Right cardiac atrium (tissue), 5 donors: ENCODE data around the gene SYNCRIP. TPM values are rescaled to one million over a fixed set of nuclear protein-coding genes. Genes with fewer than 3 reads are reported as not detected.
"Not testable (repeated sequence)": the region's sequence is repeated elsewhere in the genome, so short reads cannot be mapped to it uniquely, and the experiment has no call there.

Experiments used
- ATAC-seq, 2 donors: fragments of 200-7000 bp; cut with Tn5 transposase; one replicate each; pipeline versions ENCODE4 v1.8.0 to v1.9.1; 2020; ENCODE audit warnings: moderate library complexity in 2 of 2, mild to moderate bottlenecking in 1 of 2
- DNase-seq, 3 donors: peaks; one replicate each; pipeline ENCODE4 v3.0.0-alpha.2; 2020
- H3K27ac ChIP-seq: one replicate; pipeline ENCODE4 v1.5.1; 2013; ENCODE audit warnings: mild to moderate bottlenecking, low read length, control low read depth, moderate library complexity
- H3K27me3 ChIP-seq: one replicate; pipeline ENCODE4 v1.6.1; 2013; ENCODE audit not compliant: control insufficient read depth, insufficient read depth
- H3K4me1 ChIP-seq: one replicate; pipeline ENCODE4 v1.6.1; 2013; ENCODE audit warnings: low read length; ENCODE audit not compliant: control insufficient read depth, insufficient read depth
- H3K4me3 ChIP-seq: one replicate; pipeline ENCODE4 v1.5.1; 2013; ENCODE audit warnings: low read length, control low read depth
- H3K9me3 ChIP-seq: one replicate; pipeline ENCODE4 v1.6.1; 2013; ENCODE audit warnings: low read length; ENCODE audit not compliant: control insufficient read depth
- WGBS: extraction: QIAGEN DNeasy Blood & Tissue Kit; methylation state at CpG from one replicate; pipeline ENCODE4 v1.1.7; 2013; 5-methylcytosine and 5-hydroxymethylcytosine counted together
- intact Hi-C, 4 donors: fragments of 100-400 bp; cut with DNase I; formaldehyde crosslinking; loops; one replicate each; pipeline versions ENCODE4 v1.11.0 to v1.14.0; 2022 to 2023
- polyA plus RNA-seq: library from polyadenylated mRNA; stranded (reverse); fragments of 200-250 nt; gene quantifications from one replicate; pipeline ENCODE4 v1.2.3, GENCODE V29; 2013
- total RNA-seq, 4 donors: library from RNA; stranded (reverse); fragmentation: NEBNext Ultra II Directional; extraction: Animal tissue kit (Norgen Biotek cat#: 25700); gene quantifications; one replicate each; pipeline ENCODE4 v1.2.1, GENCODE V29; 2021
- donor health status: healthy with polysubstance abuse.
- donor health status: DM: no; HTN: yes; CAD: no.
- donor health status: DM: no; HTN: no; CAD: no.
- donor health status: DM: no; HTN: yes; CAD: no; lungs with severe emphysema.
- donor health status: DM: yes; HTN: yes; CAD: no.

SYNCRIP gene
- total and polyA plus RNA-seq, 5 donors, result 31.7 to 89.5 (median 64.8) TPM

DNA sequence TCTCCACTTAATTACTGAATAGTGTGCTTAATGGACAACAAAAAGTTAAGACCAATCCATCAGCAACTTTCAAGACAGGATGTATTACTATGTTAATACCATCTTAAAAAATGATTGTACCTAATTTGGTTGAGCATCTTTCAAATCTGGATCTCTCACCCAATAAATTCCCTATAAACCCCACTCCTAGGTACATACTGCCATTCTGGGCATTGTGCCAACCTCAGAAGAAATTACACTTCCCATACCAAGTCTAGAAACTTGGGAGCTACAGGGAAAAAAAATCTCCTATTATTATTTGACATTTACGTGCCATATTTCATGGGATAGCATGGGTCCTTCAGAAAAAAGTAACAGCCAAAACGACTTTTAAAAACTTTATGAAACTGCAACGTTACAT lies 5.1 kb downstream of the SYNCRIP start:
- no peaks in the 10 kb centered on the region for H3K27me3 ChIP-seq
- no peak for ATAC-seq
- 51% methylated on average over 3 of the region's 3 CpGs for WGBS
- peaks cover 1% of the 10 kb centered on the region for H3K4me1 ChIP-seq
- H3K9me3 ChIP-seq, result no peaks in the 10 kb centered on the region
- no peak overlapping the region for H3K4me3 ChIP-seq
- H3K27ac ChIP-seq, result no peak overlapping the region
- intact Hi-C loops, result no loop called here
- no peak for DNase-seq

GRCh38 chr6:85632164-85632942 lies 10.3 kb downstream of the SYNCRIP start:
- whole genome bisulfite sequencing, result 94% methylated on average over 6 of the region's 6 CpGs
- H3K4me1 ChIP-seq, result peaks cover 1% of the 10 kb centered on the region
- H3K27me3 ChIP-seq, result no peaks in the 10 kb centered on the region

GRCh38 chr6:85631117-85631516 lies 11.6 kb downstream of the SYNCRIP start:
- H3K9me3 ChIP-seq, H3K27ac ChIP-seq, H3K4me3 ChIP-seq, intact Hi-C loops, DNase-seq, H3K27me3 ChIP-seq, H3K4me1 ChIP-seq, ATAC-seq: not testable (repeated sequence)
- 91% methylated on average over 5 of the region's 5 CpGs for WGBS

More at GRCh38 chr6:85632164-85632942, 10.3 kb downstream of the SYNCRIP start:
- no peak overlapping the region for H3K27ac ChIP-seq
- no peaks in the 10 kb centered on the region for H3K9me3 ChIP-seq
- no peak overlapping the region for H3K4me3 ChIP-seq
- no peak for ATAC-seq
- intact Hi-C loops, result no loop called here
- no peak for DNase-seq

GRCh38 chr6:85628353-85628752 lies 14.3 kb downstream of the SYNCRIP start:
- H3K27ac ChIP-seq, result no peak overlapping the region
- H3K4me1 ChIP-seq, result no peaks in the 10 kb centered on the region
- DNase-seq (no peak), ATAC-seq (no peak)
- H3K27me3 ChIP-seq, result no peaks in the 10 kb centered on the region
- H3K9me3 ChIP-seq, result no peaks in the 10 kb centered on the region
- intact Hi-C loops, result no loop called here
- 58% methylated on average over 1 of the region's 1 CpG for WGBS
- H3K4me3 ChIP-seq, result no peak overlapping the region

- DNase-seq (no peak), ATAC-seq (no peak)
- 89% methylated on average over 2 of the region's 2 CpGs for WGBS
- H3K27ac ChIP-seq, result no peak overlapping the region
- intact Hi-C loops, result no loop called here
- H3K4me1 ChIP-seq, result no peaks in the 10 kb centered on the region
- H3K4me3 ChIP-seq, result no peak overlapping the region
- no peaks in the 10 kb centered on the region for H3K9me3 ChIP-seq
- no peaks in the 10 kb centered on the region for H3K27me3 ChIP-seq
These were observed 22.4 kb downstream of the SYNCRIP start for GRCh38 chr6:85620308-85620707.

- intact Hi-C loops, result no loop called here
- no peak for ATAC-seq
- WGBS, result 98% methylated on average over 17 of the region's 17 CpGs
These were observed 27.9 kb downstream of the SYNCRIP start for GRCh38 chr6:85614780-85615179.

GRCh38 chr6:85612690-85613474 lies 29.8 kb downstream of the SYNCRIP start:
- no peak overlapping the region for H3K4me3 ChIP-seq
- H3K9me3 ChIP-seq, result no peaks in the 10 kb centered on the region
- no peaks in the 10 kb centered on the region for H3K4me1 ChIP-seq
- H3K27ac ChIP-seq, result no peak overlapping the region
- intact Hi-C loops, result no loop called here
- H3K27me3 ChIP-seq, result no peaks in the 10 kb centered on the region
- DNase-seq, result no peak
- WGBS, result 96% methylated on average over 4 of the region's 4 CpGs
- ATAC-seq, result no peak

More at GRCh38 chr6:85614780-85615179, 27.9 kb downstream of the SYNCRIP start:
- Histone ChIP-seq H3K27ac (no peak overlapping the region), H3K27me3 (no peaks in the 10 kb centered on the region), H3K4me1 (no peaks in the 10 kb centered on the region), H3K4me3 (no peak overlapping the region), H3K9me3 (no peaks in the 10 kb centered on the region)
- DNase-seq, result no peak

DNA sequence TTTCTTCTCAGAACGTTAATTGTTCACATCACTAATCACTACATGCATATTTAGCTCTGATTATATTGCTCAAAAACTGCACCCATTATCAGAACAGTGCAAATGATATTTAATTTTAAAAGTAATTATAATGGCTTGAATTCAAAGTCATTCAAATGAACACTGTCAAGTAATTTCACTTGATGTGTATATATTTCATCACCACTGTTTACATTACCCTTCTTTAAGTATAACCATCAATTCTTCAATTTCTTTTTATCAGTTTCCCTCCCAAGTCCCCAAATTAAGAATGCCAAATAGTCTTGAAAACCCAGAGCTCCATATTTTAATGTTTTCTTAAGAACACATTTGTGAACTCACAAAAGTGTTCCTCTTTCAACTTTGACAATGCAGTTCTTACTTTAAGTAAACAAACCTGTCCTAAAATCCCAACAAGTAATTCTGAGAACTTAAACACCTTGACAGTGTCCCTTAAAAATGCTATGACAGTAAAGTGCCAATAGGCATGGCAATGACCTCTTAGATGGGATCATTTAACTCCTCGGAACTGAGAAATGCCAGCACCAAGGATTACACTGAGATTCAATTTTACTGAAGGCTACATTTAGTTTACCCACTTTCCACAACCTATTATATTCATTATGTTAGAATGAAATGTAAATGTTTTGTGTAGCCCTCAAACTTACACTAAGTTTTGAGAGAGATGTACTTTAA lies 32.3 kb downstream of the SYNCRIP start:
- Histone ChIP-seq H3K9me3 (no peaks in the 10 kb centered on the region), H3K4me1 (no peaks in the 10 kb centered on the region), H3K27ac (no peak overlapping the region), H3K27me3 (no peaks in the 10 kb centered on the region), H3K4me3 (no peak overlapping the region)
- 90% methylated on average over 2 of the region's 2 CpGs for WGBS
- no peak for DNase-seq
- ATAC-seq, result no peak
- intact Hi-C loops, result no loop called here

GRCh38 chr6:85602100-85602499 lies 40.6 kb downstream of the SYNCRIP start:
- intact Hi-C loops, result no loop called here
- ATAC-seq, result no peak
- 88% methylated on average over 4 of the region's 4 CpGs for WGBS

DNA sequence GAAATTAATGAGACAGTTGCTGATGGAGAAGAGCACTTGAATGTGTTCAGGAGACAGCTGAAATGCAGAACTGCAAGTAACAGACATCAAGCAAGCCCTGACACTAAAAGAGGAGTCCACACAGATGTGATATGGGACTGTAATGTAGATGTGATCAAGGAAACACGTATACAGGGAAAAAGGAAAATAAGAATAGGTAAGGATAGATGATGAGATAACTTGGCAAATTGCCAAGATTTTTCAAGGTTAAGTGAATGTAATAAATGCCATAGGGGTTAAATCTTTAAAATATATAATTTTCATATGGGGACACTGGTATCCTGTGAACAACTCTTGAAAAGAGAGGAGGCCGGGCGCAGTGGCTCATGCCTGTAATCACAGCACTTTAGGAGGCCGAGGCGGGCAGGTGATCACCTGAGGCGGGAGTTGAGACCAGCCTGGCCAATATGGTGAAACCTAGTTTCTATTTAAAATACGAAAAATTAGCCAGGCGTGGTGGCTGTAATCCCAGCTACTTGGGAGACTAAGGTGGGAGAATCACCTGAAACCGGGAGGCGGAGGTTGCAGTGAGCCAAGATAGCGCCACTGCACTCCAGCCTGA lies 41.9 kb downstream of the SYNCRIP start:
- Histone ChIP-seq H3K9me3 (no peaks in the 10 kb centered on the region), H3K27me3 (no peaks in the 10 kb centered on the region), H3K4me1 (no peaks in the 10 kb centered on the region), H3K4me3 (no peak overlapping the region), H3K27ac (no peak overlapping the region)
- DNase-seq (no peak), ATAC-seq (no peak)
- WGBS, result 91% methylated on average over 11 of the region's 11 CpGs
- intact Hi-C loops, result no loop called here

More at GRCh38 chr6:85602100-85602499, 40.6 kb downstream of the SYNCRIP start:
- no peaks in the 10 kb centered on the region for H3K27me3 ChIP-seq
- no peaks in the 10 kb centered on the region for H3K9me3 ChIP-seq
- no peaks in the 10 kb centered on the region for H3K4me1 ChIP-seq
- no peak for DNase-seq
- H3K4me3 ChIP-seq, result no peak overlapping the region
- H3K27ac ChIP-seq, result no peak overlapping the region
